ENCODE results near the gene RPL14.
"Not testable (repeated sequence)": the region's sequence is repeated elsewhere in the genome, so short reads cannot be mapped to it uniquely, and the experiment has no call there.

RPL14 gene

GRCh38 chr3:40456940-40457823 lies at the start of gene RPL14:
Gene RPL14, plus strand, starts transcription at chr3:40457339. Its CDS starts 133 bp downstream, at chr3:40457472.
- DNase-seq = peak; percentile 69 to 84

- DNase-seq = no peak
These were observed 49.5 kb upstream of the RPL14 start for GRCh38 chr3:40407611-40408010.

- peak in 1 of 2 experiments; percentile 6 for DNase-seq
These were observed 42.9 kb upstream of the RPL14 start for GRCh38 chr3:40414270-40414669.

- no peak for DNase-seq
These were observed 39.1 kb upstream of the RPL14 start for GRCh38 chr3:40417845-40418543.

DNA sequence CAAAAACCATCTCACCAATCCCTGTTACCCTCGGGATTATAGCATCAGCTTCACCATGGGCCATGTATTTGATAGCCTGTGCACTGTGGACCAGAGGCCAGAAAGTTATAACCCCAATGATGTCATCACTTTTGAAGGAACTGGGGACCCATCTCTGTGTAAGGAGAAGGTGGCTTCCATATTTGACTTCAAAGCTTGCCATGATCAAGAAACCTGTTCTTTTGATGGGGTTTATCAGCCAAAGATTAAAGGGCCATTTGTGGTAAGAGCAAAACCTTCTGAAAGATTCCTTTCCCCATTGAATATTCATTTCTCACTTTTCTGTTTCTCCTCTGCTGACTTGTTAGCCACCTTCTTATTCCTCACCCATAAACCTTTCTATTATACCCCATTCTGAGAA lies 34.3 kb upstream of the RPL14 start:
- no peak for DNase-seq

DNA sequence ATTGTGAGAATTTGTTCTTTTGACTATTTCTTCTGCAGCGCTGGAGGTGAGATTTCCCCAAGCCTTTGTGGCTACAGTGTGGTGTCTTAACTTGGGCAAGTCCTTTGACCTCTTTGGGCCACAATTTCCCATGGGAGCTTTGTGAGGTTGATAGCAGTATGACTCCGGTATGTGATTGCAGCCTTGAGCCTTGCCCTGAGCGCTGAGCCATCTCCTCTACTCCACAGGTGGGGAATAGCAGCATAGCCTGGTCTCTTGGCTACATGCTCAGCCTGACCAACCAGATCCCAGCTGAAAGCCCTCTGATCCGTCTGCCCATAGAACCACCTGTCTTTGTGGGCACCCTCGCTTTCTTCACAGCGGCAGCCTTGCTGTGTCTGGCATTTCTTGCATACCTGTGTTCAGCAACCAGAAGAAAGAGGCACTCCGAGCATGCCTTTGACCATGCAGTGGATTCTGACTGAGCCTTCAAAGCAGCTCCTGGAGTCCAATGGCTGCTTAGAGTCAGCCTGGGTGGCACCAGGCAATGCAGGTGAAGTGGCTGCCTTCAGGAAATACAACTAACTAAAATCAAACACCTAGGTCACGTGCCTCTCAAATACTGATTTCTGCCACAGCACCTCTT lies 30.0 kb upstream of the RPL14 start:
- DNase-seq = no peak

DNA sequence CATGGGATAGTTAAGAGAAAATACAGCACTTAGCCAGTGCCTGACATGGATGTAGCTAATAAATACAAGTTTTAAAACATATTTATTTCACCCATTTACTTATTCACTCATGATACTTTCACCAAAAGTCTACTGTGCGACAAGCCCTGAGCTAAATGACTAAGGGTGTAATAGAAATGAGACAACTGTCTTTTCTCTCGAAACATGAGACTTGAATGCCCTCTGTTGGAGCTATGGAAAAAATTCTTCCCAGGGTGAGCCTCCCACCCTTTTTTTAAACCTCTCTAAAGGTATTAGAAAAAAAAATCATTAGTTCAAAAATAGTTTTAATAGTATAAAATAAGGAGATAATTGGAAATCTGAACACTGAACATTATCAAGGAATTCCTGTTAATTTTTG lies 24.3 kb upstream of the RPL14 start:
- DNase-seq = no peak

GRCh38 chr3:40437889-40438288 lies 19.2 kb upstream of the RPL14 start:
- DNase-seq = no peak

GRCh38 chr3:40445062-40445461 lies 12.1 kb upstream of the RPL14 start:
- DNase-seq = no peak

DNA sequence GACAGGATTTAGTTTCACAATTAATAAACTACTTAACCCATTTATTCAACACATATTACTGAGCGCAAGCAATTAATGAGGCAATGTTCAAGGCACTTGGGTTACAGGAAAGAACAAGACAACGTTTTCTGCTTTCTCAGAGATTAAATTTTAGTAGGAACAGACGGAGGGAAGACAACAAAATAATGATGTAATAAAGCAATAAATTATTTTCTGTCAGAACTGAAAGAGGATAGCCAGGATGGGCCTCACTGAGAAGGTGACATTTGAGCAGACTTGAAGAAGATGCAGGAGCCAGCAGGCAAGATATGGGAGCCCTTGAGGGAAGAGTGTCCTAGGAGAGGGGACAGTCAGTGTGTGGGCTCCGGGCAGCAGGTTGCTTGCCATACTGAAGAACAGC lies 11.3 kb upstream of the RPL14 start:
- no peak for DNase-seq

DNA sequence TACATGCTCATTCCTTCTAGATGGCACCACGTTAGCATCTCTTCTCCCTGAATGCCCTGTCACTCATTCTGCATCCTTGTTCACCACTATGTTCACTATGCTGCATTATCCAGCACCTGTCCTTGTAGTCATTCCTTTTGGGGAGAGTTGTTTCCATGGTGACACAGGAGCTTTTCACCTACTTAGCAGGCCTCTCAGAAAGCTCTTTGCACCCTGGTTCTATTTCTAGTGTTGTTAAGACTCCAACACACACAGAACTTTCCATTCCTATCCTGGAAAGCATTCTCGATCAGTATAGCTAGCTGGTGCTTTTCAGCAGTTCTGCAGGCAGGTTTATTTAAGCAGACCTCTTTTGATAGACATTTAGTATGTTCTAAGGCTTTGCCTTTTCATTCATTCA lies 6.7 kb upstream of the RPL14 start:
- DNase-seq = no peak

DNA sequence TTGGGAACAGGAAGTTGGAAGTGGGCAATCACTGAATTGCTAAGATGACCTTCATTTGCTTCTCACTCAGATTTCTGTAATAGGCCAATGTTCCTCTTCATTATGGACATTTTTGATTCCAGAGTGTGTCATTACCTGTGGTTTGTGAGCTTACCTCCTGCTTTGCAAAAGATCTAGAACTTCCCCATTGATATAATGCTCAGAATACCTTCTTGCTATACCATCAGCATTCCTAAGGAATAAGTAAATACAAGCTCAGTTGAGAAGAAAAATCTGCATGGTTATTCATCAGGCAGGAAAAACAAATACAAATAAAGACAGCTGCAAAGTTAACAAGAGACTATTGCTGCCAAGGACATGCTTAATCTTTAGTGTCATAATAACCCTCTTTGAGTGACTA lies 5.6 kb upstream of the RPL14 start:
- no peak for DNase-seq

GRCh38 chr3:40452057-40452456 lies 5.1 kb upstream of the RPL14 start:
- no peak for DNase-seq

- DNase-seq = no peak
These were observed 4.6 kb upstream of the RPL14 start for GRCh38 chr3:40452562-40452875.

DNA sequence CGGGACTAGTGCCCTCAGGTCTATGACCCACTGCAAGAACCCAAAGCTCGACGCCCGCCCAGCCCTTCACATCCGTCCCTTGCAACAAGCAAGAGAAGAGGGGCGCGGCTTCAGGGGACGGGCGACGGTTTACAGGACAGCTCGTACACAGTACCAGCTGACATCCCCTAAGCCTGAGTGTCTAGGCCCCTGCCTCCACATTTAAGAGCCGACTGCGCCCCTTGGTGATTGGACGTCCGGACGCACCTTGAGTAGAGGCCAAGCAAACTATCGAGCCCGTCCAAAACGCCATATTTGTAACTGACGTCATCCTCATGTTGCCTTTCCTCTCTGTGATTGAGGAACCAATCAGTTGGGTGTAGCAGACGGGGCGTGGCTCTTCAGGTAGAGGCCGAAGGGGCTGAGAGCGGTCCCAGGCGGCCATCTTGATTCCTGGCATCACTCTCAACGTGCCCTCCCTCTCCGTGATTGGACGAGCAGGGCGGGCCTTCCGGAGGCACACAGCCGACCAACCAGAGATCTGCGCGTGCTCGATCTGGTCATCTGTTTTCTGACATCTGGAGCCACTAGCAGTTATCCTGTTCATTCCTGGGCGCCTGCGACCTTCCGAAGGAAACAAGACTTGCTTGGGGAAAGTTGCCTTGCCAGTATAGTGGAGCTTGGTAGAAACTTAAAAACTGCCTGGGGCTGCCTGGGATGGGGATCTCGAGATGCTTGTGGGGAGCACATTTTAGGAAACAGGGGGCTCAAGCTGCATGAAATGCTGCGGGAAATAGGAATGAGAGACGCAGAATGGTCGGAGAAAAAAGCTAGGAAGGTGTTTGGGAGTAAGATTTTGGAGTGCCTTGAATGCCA lies 4.0 kb upstream of the RPL14 start:
- peak; percentile 79 to 92 for DNase-seq

- no peak for DNase-seq
These were observed 3.2 kb upstream of the RPL14 start for GRCh38 chr3:40453933-40454332.

- no peak for DNase-seq
These were observed 1.8 kb upstream of the RPL14 start for GRCh38 chr3:40455328-40455727.

GRCh38 chr3:40456279-40456939 lies 730 bp upstream of the RPL14 start:
- no peak for DNase-seq

DNA sequence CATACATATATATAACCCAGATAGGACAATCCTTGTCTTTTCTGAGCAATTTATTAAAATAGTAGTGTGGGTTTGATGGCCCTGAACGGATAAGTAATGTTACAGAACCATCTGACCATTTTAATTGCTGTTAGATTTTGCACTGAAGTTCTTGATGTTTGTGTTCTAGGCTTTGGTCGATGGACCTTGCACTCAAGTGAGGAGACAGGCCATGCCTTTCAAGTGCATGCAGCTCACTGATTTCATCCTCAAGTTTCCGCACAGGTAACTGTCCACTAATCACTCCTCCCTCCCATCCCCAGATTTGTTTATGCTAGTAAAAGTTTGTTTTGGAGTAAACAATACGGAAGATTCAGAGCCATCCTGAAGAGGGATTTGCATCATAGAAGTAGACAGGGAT lies 1.3 kb downstream of the RPL14 start:
- no peak for DNase-seq

GRCh38 chr3:40460481-40460880 lies 3.3 kb downstream of the RPL14 start:
- not testable (repeated sequence) for DNase-seq

DNA sequence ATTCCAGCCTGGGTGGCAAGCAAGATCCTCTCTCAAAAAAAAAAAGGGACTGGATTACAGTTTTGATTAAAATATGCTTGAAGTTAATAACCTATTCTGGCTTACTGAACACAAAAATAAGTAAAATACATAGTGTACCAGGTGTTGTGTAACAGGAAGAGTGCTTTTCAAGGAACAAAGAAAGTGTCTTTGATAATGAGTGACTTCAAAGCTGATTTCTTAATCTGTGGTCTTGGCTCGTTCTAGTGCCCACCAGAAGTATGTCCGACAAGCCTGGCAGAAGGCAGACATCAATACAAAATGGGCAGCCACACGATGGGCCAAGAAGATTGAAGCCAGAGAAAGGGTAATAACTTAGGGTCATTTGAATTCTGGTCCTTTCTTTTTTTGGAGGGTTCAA lies 4.0 kb downstream of the RPL14 start:
- no peak for DNase-seq

GRCh38 chr3:40462838-40463237 lies 5.7 kb downstream of the RPL14 start:
- DNase-seq = not testable (repeated sequence)
